GM21528 (cell line): ENCODE data around the gene BUB1B.

ENCODE experiments used
- ATAC-seq: cut with Tn5 transposase; IDR thresholded peaks from one replicate; pipeline ENCODE4 v1.9.1; 2021; ENCODE audit warnings: mild to moderate bottlenecking, moderate library complexity; ENCODE audit not compliant: unreplicated experiment, low FRiP score

The BUB1B gene

DNA sequence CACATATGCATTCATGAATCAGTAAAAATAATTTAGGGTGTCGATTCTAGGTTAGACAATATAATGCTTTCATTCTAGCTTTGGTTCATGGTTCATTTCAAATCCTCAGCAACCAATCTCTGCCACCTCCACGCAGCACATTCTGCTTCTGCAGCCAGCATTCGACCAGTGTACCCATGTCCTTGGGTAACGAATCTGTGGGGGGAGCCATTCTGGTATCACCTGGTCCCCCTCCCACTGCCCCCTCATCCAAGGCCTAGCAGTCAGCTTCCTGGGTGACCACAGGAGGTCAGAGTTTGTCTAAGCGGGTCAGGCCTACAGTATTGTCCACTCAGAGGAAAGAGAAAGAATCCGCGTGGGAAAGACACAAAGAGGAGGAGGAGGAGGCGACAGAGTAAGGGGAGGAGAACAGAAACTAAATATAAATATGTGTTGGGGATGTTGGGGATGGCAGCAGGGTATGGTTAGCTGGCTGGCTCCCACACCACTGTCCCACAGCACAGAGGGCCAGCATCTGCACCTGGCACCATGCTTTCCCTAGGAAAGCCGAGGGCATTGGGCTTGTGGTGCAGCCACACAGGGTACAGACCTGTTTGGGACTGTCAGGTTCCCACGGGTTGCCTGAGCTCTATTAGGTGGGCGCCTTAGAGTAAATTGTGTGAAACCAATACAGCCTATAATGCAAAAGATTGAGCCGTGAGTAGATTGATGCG lies 90.1 kb downstream of the BUB1B start:
- no peak for ATAC-seq

DNA sequence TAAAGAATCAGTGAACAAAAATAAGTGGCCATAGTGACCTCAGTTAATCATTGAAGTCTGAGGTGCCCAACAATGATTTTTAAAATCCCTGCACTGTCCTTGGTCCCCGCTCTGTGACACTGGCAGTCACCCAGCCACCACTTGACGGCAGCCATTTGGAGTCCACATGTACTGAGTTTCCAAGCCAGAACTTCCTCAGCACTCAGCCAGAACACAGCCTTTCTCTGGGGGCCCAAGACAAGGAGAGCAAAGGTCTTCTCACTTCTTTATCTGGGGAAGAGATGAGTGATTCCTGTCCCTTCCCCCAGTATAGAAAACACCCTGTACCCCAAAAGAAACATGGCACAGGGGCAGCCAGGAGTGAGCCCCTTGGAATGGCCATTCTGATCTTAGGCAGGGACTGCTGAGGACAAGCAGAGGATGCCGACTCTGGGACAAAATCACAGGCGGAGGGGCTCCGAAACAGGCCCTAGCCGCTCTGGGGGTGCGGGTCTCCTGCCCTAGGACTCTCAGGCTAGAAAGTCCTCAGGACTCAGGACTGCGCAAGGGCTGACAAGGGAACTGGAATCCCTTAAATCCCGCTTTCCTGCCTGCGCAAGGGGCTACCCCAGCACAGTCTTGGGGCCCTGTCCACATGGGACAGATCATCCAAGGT lies 90.7 kb downstream of the BUB1B start:
- no peak for ATAC-seq

DNA sequence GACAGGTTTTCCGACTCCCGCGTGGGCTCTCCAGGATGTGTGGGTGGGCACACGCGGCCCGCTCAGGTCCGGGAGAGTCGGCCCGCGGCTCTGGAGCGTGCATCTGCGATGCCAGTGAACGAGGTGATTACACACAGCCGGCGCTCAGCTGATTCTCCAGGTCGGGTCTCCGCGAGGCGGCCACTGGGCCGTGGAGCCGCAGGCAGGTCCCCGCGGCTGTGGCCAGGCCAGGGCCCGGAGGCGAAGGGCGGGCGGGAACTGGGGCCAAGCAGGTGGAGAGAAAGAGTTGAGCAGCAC lies 91.2 kb downstream of the BUB1B start:
- no peak for ATAC-seq

DNA sequence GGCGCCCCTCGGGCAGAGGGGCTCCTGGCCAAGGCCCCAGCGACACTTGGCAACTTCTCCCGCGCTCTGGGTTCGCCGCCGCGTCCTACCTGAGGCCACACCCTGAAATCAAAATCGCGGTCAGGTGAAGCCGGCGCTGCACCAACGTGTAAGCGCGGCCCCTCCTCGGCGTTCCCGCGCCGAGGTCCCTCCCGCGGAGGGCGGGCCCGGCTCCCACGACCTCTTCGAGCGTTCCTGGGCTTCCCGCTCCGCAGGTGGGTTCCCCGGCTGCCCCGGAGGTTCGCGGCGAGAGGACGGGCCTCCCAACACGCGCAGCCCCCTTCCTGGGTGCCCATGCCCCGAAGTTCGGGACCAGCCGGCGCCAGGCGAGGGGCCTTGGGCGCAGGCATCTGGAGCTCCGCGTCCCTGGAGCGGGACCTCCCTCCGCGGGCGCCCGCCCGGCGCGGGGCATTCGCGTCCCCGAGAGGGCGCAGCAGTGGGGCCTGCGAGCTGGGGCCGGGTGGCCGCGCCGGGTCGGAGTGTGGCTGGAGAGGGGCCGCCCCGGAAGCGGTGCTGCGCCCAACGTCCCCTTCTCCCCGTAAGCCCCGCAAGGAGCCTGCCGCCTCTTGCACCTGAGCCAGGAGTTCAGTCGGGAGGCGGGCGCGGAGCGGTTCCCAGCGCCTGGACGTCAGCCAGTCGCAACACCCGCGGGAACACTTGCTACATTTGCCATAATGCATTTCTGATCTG lies 91.7 kb downstream of the BUB1B start:
- no peak for ATAC-seq

DNA sequence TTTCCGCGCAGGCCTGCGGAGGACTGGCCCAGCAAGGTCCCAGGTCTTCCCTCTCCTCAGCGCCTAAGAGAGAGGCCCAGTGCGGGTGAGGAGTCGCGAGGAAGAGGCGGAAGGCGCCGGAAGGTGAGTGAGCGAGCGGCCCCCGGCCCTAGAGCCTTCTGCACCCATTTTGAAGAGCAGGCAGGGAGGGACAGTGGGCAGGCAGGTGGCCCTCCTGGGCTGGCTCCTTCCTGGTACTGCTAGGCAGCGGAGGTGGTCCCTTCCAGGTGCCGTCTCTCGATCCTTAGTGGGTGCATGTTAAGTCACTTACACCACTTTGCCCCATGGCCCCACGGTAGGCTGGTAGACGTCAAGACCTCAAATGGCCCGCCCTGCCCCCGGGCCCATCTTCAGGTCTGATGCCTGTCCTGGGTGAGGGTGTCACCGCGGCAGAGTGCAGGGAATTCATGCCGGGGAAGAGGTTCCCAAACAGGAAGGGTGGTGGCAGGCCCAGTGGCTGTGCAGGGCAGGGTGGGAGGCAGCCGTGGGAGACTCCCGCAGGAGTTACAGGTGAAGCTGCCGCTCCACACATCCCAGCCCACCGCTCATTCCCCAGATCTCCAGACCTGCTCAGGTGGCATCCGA lies 92.4 kb downstream of the BUB1B start:
- no peak for ATAC-seq

DNA sequence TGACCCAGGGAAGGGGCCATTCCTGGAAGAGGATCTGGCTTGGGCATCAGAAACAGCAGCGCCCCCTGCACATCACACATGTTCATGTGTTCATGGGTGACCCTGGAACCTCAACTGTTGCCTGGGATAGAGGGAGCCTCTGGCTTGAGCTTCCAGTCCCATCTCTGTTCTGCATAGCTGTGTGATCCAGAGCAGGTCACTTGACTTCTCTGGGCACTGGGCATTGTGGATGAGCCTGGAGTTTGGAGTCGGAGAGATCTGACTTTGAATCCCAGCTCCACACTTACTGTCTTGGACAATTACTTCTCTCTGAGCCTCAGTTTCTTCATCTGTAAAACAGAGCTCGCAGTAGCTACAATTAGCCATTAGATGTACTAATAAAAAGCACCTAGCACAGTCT lies 93.6 kb downstream of the BUB1B start:
- ATAC-seq: no peak

DNA sequence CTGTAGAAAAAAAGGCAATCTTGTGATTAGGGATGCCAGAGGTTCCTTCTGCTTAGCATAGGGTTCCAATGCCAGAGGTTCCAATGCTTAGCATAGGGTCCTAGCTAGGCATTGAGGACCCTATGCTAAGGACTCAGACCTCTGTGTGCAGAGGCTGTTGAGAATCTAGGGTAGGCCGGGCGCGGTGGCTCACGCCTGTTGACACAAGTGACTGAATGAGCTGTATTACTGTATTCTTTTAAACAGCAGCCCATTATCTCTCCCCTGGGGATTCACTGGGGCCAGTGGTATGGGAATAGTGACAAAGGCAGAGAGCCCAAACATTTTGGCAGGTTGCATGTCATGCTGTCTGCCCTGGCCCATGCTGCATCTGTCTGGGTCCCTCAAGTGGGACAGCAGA lies 94.2 kb downstream of the BUB1B start:
- ATAC-seq: no peak

DNA sequence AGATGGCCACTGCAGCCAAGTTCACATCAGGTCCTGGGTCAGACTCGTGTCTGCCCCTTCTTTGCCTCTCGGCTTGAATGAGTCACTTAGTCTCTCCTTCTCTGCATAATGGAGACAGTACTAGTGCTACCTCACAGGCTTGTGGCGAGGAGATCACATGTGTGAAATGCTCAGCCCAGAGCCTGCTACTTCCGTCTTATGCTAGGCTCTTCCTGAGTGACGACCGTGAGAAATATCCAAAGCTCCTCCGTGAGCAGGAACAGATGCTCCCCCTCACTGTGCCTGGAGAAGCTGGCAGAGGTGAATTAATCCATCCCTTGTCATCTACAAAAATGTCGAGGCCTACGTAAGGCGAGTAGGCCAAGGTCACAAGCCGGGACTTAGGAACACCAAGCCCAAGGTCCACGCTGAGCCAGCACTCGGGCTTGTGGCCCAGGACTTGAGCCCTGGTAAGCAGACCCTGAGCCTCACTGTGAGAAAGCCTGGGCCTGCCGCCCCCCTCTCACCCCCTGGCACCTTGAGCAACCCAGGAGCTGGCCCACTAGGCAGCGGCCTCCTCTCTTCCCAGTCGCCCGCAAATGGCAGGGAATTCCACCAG lies 95.9 kb downstream of the BUB1B start:
- no peak for ATAC-seq

DNA sequence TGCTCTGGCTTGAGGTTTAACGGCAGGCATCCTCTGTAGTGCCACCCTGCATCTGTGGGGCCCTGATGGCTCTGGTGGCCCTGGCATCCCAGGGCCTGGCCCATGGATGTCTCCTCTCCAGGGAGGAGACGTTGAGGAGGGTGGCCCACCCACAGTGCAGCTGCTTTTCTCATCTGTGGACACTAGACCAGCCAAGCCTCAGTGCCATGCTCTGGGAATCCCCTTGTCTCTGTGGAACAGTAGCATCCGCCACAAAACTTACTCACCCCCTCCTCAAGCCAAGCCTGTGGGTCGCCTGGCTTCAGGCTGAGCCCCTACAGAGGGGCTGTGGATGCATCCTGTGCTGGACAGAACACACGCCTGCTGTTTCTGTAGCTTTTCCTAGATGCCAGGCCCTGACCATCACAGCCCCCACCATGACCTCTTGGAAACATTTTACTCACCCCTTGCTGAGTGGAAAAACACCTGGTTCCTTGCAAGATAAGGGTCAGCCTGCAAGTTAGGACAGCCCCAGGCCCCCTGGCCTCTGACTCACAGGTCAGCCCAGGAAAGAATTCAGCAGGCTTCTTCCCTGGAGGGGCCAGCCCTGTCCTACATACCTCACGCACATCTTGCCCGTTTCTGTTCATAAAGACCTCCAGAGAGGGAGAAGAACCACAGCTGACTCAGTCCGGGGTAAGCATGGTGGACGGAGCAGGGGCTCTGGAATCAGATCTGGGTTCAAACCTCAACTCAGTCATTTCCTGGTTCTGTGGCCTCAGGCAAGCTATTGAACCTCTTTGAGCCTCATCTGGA lies 97.0 kb downstream of the BUB1B start:
- ATAC-seq: no peak

DNA sequence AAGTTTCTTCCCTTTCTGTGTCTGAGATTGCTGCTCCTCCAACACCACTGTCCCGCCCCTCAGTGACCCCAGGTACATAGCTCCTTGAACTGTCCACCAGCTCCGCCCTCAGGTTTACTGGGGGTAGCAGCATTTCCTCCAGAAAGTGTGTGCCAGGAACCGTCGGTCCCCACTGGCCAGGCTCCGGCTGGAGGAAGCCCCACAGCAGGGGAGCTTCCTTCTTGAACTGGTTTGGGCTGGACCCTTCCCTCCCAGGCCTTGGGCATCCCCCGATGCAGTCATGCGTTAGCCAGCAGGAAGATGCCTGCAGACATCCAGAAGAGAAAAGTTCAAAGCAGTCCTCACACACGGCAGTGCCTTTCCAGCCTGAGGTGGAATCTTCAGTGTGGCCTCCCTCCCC lies 97.7 kb downstream of the BUB1B start:
- ATAC-seq: no peak

DNA sequence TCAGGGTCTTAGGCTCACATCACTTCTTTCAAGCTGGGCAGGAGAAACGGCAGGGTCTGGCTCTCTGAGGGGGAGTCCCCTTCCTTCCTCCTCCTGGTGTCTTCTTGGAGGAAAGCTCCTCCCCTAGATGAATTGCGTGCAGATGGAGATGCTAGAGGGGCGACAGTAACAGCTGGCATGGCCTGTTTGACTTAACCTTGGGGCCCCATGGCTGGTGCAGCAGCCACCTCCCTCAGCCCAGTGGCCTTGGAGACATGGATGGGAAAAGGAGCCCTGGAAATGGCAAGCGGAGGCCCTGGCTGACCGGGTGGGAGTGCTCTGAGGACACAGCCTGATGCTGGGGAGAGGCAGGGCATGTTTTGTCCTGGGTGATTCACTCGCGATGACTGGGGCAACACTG lies 98.2 kb downstream of the BUB1B start:
- ATAC-seq: no peak

DNA sequence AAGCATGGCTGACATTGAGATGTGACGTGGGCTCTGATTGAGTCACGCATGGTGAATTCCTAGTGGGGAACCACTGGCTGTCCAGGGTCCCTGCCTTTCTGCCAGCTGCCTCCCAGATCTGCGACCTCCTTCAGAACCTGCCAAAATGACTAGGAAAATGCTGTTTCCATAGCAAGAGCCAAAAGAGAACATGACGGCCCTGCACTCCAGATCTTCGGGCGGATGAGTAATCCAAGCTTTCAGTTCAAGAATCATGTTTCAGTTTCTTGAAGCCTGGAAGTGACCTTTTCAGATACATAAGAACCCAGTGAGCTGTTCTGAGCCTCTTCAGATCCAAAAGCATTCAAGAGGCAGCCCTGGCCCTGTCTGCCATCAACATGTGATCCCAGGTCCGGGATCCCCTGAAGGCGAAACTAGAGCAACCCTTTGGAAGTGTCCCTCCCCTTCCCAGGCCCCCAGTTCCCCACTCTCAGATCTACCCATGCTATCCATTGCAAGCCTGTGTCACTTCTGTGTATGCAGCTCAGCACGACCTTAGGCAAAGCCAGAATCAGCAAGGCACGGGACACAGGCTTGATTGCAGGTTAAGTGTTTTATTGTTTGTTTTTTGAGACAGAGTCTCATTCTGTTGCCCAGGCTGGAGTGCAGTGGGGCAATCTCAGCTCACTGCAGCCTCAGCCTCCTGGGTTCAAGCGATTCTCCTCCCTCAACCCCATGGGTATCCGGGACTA lies 102.3 kb downstream of the BUB1B start:
- ATAC-seq: no peak

DNA sequence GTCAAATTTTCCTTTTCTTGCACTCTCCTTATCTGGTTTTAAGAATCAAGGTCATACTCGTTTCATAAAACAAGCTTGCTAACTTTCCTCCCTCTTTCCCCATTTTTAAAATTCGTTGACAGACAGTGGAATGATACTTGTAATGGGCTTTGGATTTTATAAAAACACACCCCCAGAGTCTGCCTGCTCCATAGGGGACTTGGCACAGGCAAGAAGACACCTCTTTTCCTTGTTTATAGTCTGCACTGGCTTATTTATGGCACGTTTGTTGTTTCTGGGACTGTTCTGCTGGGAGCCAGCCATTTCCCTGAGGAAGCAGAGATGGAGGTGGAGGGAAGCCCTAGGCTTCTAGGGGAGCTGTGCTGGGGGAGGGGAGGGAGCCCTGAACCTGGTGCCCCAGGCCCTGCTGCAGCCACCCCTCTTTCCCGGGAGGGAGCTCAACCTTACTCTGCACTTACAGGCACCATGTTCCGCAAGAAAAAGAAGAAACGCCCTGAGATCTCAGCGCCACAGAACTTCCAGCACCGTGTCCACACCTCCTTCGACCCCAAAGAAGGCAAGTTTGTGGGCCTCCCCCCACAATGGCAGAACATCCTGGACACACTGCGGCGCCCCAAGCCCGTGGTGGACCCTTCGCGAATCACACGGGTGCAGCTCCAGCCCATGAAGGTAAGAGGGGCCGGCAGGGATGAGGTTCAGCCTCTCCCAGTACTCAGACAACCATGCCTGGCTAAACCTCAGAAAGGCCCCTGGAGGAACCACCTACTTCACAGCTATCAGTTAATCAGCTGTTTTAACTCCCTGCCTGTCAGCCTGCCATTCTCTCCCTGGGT lies 103.7 kb downstream of the BUB1B start:
- ATAC-seq: no peak

DNA sequence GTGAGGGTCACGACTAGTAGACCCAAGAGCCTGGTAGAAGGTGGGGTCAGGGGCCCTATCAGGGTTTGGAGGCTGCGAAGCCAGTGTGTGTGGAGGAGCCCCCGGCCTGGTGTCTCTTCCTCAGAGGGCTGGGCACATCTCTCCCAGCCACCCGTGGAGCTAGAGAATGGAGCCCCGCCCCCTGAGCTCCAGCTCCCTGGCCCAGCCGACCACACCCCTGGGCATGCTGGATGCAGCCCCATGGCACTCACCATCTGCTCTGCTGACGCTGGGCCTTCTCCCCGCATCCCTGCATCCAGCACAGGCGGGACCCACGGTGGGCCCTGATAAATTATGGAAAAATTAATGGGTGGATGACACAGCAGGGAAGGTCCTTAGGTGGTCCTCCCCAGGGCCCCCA lies 104.5 kb downstream of the BUB1B start:
- ATAC-seq: no peak

DNA sequence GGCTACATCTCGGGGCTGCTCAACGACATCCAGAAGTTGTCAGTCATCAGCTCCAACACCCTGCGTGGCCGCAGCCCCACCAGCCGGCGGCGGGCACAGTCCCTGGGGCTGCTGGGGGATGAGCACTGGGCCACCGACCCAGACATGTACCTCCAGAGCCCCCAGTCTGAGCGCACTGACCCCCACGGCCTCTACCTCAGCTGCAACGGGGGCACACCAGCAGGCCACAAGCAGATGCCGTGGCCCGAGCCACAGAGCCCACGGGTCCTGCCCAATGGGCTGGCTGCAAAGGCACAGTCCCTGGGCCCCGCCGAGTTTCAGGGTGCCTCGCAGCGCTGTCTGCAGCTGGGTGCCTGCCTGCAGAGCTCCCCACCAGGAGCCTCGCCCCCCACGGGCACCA lies 105.0 kb downstream of the BUB1B start:
- ATAC-seq: no peak

DNA sequence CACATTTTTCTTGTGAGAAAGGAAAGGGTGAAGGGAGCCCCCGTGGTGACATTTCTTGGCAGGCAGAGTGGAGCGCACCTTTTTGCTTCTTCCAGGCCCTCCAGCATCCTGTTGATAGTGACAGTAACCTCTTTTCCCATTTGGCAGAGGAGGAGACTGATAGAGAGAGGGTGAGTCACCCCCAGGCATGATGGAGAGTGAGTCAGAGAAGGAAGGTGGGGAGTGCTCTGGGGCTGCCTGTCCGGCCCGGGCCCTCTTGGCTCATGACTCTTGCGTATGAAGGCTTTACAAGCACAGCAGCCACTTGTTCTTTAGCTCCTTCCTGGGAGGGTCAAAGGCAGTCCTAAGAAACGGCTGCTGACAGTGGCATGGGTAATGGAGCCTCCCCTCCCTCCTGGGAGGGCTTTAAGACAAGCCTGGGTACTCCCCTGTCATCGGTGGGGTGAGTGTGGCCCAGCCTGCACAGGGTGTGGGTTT lies 106.0 kb downstream of the BUB1B start:
- no peak for ATAC-seq

DNA sequence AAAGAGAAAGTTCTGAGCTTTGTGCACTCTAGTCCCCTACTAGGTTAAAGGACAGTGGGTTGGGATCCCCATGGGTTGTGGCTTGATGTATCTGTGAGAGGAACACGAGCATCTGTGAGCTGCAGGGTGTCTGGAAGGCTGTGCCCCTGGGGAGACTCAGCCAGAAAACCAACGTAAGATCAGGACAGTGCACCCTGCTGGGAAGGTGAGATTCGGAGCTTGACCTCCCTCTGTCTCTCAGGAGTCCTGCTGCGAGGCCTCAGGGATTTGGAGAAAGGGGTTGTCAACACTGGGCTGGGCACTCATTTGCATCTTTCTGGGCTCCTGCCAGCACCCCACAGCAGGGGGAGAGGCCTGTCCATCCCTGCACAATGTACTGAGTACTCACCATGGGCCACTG lies 106.8 kb downstream of the BUB1B start:
- no peak for ATAC-seq

DNA sequence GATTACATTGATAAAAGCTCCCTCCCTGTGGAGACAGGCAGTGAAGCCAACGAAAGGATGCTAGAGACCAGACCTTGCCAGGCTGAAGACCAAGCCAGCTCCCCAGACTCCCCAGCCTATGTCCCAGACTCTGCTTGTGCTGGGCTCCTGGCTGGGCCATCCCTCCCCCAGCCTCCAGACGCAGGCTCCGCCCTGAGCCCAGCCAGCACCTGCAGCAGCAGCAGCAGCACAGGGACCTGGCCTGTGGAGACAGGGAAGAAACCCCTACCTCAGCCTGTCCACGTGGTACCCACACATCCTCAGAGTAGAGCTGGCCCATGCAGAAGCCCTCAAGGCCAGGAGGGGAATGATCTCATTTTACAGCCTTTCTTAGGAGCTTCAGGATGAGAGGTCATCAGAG lies 108.7 kb downstream of the BUB1B start:
- no peak for ATAC-seq
